Measurements from ENCODE around the gene AMER2. TPM values are rescaled to one million over a fixed set of nuclear protein-coding genes. Genes with fewer than 3 reads are reported as not detected.

AMER2 gene
- total and polyA plus RNA-seq, 2 experiments from 2014 or later: 0.31 to 0.76 TPM

DNA sequence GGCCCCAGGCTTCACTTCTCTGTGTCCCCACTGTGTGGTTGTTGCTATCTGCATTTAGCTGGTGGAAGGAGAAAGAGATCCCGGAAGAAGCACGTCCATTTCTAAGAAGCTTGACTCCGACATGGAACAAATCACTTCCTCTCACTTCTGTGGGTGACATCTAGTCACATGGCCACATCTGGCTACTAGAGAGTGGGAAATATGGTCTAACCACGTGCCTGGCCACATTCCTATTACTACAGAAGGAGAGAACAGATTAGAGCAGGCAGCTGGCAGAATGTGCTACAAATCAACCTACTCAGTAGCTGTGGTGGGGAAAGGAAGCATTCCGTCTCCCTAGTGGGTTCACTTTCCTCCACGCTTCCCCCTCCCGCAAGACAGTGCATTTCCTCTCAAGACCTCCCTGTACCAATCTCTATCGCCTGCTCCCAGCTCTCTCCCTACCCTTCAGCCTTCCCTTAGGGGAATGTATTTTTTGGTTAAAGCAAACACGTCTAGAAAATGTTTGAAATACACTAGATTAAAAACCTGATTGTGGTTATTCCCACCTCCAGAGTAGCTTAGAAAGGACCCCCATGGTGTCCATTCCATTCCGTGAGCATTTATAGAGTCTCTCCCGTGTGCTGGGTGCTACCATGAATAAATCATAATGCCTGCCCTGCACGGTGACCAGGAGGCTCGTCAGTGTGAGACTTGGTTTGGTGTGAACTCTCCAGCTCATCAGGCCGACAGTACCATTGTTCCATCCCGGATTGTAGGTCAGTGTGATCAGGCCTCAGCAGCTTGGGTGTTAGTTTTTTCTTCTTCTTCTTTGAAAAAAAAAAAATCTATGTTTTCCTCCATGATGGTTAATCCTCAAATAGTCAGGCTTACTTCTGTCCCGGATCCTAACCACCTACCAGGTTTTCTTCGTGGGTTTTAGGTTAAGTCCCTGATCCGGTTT, 8.0 kb upstream of the AMER2 start:
- H3K4me2 ChIP-seq: no peak overlapping the region

More for the DNA sequence above, 8.0 kb upstream of the AMER2 start:
- H3K27ac Mint-ChIP-seq: no peak overlapping the region
- no peaks in the 10 kb centered on the region for H3K79me2 ChIP-seq (replicated peaks; ENCODE audit: insufficient read depth)
- H3K4me3 Mint-ChIP-seq: no peak overlapping the region
- DNase-seq (ENCODE audit: low spot score): no peak
- H3K27ac ChIP-seq (ENCODE audit: low read depth): no peak overlapping the region
- no peaks in the 10 kb centered on the region for H3K27me3 ChIP-seq (ENCODE audit: insufficient read depth)
- H3K9me3 Mint-ChIP-seq: no peaks in the 10 kb centered on the region
- no peaks in the 10 kb centered on the region for H4K20me1 ChIP-seq (replicated peaks; ENCODE audit: insufficient read depth)
- peaks cover 8% of the 10 kb centered on the region; the same call in 1 of the 2 replicates for H3K4me1 ChIP-seq (ENCODE audit: insufficient read depth)
- H3K4me3 ChIP-seq: no peak overlapping the region
- no peaks in the 10 kb centered on the region for H3K36me3 ChIP-seq (ENCODE audit: insufficient read depth)
- TF ChIP-seq JUNB (IDR thresholded peaks at IDR 0.05; ENCODE audit: unreplicated experiment) (no peak), EZH2 (IDR thresholded peaks at IDR 0.05; ENCODE audit: low read depth, unreplicated experiment) (no peak), CREB1 (CRISPR knock-in tag; IDR thresholded peaks at IDR 0.05; ENCODE audit: low read depth) (no peak), EZH2phosphoT487 (IDR thresholded peaks at IDR 0.05; ENCODE audit: unreplicated experiment) (no peak), ZNF114 (CRISPR knock-in tag; IDR thresholded peaks at IDR 0.05) (no peak), ZNF331 (CRISPR knock-in tag; IDR thresholded peaks at IDR 0.05; ENCODE audit: low read depth) (no peak), STAT1 (IDR thresholded peaks at IDR 0.05; ENCODE audit: unreplicated experiment) (no peak), POLR2AphosphoS5 (IDR thresholded peaks at IDR 0.05; ENCODE audit: low read depth) (no peak), NANOG (IDR thresholded peaks at IDR 0.05; ENCODE audit: borderline replicate concordance) (no peak)
- TF ChIP-seq, protein P1, sequence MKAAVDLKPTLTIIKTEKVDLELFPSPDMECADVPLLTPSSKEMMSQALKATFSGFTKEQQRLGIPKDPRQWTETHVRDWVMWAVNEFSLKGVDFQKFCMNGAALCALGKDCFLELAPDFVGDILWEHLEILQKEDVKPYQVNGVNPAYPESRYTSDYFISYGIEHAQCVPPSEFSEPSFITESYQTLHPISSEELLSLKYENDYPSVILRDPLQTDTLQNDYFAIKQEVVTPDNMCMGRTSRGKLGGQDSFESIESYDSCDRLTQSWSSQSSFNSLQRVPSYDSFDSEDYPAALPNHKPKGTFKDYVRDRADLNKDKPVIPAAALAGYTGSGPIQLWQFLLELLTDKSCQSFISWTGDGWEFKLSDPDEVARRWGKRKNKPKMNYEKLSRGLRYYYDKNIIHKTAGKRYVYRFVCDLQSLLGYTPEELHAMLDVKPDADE (IDR thresholded peaks at IDR 0.05): no peak
- TF ChIP-seq, protein P2, sequence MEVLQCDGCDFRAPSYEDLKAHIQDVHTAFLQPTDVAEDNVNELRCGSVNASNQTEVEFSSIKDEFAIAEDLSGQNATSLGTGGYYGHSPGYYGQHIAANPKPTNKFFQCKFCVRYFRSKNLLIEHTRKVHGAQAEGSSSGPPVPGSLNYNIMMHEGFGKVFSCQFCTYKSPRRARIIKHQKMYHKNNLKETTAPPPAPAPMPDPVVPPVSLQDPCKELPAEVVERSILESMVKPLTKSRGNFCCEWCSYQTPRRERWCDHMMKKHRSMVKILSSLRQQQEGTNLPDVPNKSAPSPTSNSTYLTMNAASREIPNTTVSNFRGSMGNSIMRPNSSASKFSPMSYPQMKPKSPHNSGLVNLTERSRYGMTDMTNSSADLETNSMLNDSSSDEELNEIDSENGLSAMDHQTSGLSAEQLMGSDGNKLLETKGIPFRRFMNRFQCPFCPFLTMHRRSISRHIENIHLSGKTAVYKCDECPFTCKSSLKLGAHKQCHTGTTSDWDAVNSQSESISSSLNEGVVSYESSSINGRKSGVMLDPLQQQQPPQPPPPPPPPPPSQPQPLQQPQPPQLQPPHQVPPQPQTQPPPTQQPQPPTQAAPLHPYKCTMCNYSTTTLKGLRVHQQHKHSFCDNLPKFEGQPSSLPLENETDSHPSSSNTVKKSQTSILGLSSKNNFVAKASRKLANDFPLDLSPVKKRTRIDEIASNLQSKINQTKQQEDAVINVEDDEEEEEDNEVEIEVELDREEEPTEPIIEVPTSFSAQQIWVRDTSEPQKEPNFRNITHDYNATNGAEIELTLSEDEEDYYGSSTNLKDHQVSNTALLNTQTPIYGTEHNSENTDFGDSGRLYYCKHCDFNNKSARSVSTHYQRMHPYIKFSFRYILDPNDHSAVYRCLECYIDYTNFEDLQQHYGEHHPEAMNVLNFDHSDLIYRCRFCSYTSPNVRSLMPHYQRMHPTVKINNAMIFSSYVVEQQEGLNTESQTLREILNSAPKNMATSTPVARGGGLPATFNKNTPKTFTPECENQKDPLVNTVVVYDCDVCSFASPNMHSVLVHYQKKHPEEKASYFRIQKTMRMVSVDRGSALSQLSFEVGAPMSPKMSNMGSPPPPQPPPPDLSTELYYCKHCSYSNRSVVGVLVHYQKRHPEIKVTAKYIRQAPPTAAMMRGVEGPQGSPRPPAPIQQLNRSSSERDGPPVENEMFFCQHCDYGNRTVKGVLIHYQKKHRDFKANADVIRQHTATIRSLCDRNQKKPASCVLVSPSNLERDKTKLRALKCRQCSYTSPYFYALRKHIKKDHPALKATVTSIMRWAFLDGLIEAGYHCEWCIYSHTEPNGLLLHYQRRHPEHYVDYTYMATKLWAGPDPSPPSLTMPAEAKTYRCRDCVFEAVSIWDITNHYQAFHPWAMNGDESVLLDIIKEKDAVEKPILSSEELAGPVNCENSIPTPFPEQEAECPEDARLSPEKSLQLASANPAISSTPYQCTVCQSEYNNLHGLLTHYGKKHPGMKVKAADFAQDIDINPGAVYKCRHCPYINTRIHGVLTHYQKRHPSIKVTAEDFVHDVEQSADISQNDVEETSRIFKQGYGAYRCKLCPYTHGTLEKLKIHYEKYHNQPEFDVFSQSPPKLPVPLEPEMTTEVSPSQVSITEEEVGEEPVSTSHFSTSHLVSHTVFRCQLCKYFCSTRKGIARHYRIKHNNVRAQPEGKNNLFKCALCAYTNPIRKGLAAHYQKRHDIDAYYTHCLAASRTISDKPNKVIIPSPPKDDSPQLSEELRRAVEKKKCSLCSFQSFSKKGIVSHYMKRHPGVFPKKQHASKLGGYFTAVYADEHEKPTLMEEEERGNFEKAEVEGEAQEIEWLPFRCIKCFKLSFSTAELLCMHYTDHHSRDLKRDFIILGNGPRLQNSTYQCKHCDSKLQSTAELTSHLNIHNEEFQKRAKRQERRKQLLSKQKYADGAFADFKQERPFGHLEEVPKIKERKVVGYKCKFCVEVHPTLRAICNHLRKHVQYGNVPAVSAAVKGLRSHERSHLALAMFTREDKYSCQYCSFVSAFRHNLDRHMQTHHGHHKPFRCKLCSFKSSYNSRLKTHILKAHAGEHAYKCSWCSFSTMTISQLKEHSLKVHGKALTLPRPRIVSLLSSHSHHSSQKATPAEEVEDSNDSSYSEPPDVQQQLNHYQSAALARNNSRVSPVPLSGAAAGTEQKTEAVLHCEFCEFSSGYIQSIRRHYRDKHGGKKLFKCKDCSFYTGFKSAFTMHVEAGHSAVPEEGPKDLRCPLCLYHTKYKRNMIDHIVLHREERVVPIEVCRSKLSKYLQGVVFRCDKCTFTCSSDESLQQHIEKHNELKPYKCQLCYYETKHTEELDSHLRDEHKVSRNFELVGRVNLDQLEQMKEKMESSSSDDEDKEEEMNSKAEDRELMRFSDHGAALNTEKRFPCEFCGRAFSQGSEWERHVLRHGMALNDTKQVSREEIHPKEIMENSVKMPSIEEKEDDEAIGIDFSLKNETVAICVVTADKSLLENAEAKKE (CRISPR knock-in tag; IDR thresholded peaks at IDR 0.05): no peak
- TF ChIP-seq, protein P3, sequence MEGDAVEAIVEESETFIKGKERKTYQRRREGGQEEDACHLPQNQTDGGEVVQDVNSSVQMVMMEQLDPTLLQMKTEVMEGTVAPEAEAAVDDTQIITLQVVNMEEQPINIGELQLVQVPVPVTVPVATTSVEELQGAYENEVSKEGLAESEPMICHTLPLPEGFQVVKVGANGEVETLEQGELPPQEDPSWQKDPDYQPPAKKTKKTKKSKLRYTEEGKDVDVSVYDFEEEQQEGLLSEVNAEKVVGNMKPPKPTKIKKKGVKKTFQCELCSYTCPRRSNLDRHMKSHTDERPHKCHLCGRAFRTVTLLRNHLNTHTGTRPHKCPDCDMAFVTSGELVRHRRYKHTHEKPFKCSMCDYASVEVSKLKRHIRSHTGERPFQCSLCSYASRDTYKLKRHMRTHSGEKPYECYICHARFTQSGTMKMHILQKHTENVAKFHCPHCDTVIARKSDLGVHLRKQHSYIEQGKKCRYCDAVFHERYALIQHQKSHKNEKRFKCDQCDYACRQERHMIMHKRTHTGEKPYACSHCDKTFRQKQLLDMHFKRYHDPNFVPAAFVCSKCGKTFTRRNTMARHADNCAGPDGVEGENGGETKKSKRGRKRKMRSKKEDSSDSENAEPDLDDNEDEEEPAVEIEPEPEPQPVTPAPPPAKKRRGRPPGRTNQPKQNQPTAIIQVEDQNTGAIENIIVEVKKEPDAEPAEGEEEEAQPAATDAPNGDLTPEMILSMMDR (conservative IDR thresholded peaks at IDR 0.05; ENCODE audit: low read depth in 2 of 2): no peak
- TF ChIP-seq, protein P4, sequence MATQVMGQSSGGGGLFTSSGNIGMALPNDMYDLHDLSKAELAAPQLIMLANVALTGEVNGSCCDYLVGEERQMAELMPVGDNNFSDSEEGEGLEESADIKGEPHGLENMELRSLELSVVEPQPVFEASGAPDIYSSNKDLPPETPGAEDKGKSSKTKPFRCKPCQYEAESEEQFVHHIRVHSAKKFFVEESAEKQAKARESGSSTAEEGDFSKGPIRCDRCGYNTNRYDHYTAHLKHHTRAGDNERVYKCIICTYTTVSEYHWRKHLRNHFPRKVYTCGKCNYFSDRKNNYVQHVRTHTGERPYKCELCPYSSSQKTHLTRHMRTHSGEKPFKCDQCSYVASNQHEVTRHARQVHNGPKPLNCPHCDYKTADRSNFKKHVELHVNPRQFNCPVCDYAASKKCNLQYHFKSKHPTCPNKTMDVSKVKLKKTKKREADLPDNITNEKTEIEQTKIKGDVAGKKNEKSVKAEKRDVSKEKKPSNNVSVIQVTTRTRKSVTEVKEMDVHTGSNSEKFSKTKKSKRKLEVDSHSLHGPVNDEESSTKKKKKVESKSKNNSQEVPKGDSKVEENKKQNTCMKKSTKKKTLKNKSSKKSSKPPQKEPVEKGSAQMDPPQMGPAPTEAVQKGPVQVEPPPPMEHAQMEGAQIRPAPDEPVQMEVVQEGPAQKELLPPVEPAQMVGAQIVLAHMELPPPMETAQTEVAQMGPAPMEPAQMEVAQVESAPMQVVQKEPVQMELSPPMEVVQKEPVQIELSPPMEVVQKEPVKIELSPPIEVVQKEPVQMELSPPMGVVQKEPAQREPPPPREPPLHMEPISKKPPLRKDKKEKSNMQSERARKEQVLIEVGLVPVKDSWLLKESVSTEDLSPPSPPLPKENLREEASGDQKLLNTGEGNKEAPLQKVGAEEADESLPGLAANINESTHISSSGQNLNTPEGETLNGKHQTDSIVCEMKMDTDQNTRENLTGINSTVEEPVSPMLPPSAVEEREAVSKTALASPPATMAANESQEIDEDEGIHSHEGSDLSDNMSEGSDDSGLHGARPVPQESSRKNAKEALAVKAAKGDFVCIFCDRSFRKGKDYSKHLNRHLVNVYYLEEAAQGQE (IDR thresholded peaks at IDR 0.05; ENCODE audit: unreplicated experiment): no peak
- H3K4me1 Mint-ChIP-seq: peaks cover 15% of the 10 kb centered on the region
- no peaks in the 10 kb centered on the region for H3F3A ChIP-seq (replicated peaks; ENCODE audit: low read depth)
- no peak for ATAC-seq
- H3K27me3 Mint-ChIP-seq (ENCODE audit: insufficient read depth, low read depth, poor library complexity): peaks cover 5% of the 10 kb centered on the region
- H3K9me2 ChIP-seq (ENCODE audit: insufficient read depth): peaks cover 10% of the 10 kb centered on the region; the same call in 1 of the 2 replicates
- H3K36me3 Mint-ChIP-seq (ENCODE audit: low read depth): no peaks in the 10 kb centered on the region
- H2AFZ ChIP-seq: peak overlapping the region; percentile 91

All from GM23338 (cell line).